Panc1 (cell line): ENCODE measurements around the gene DCC. TPM values are rescaled to one million over a fixed set of nuclear protein-coding genes. Genes with fewer than 3 reads are reported as not detected.

Experiments
- ATAC-seq: fragments of 200-7000 bp; cut with Tn5 transposase; 2 replicates; pipeline ENCODE4 v1.9.1; 2020; ENCODE audit warnings: mild to moderate bottlenecking, moderate library complexity
- BruUV-seq: library from RNA; stranded (reverse); fragments of 400-500 nt; replicated peaks from 2 replicates; lab custom pipeline; 2021; lab: Mats Ljungman, UMichigan
- CTCF ChIA-PET: fragments of 300-600 bp; sonication (Branson Sonifier 250); formaldehyde crosslinking; loops from one replicate; lab custom pipeline; 2022; ENCODE audit warnings: antibody characterized with exemption; lab: Charles Lee
- POLR2A ChIA-PET: fragments of 300-600 bp; sonication (Branson Sonifier 250); formaldehyde crosslinking; loops from one replicate; lab custom pipeline; 2022; ENCODE audit warnings: antibody characterized with exemption; lab: Charles Lee
- DNase-seq: peaks from one replicate; pipeline ENCODE4 v3.0.0-alpha.2; 2010; ENCODE audit warnings: low read depth, low spot score
- H3K27ac ChIP-seq: 2 replicates; pipeline ENCODE4 v1.5.1; 2011; ENCODE audit warnings: mild to moderate bottlenecking, low read length, inconsistent platforms
- H3K27me3 ChIP-seq: fragments of 200-500 bp; sonication (Bioruptor generic); 2 replicates; pipeline ENCODE4 v1.6.0; 2014; ENCODE audit warnings: low read length, inconsistent platforms; ENCODE audit not compliant: control insufficient read depth, insufficient read depth
- H3K36me3 ChIP-seq: fragments of 200-500 bp; sonication (Bioruptor generic); 2 replicates; pipeline ENCODE4 v1.5.1; 2014; ENCODE audit warnings: inconsistent platforms, mild to moderate bottlenecking, low read length, moderate library complexity; ENCODE audit not compliant: control insufficient read depth, insufficient read depth
- H3K4me1 ChIP-seq: 2 replicates; pipeline ENCODE4 v1.5.1; 2011; ENCODE audit warnings: inconsistent platforms, mild to moderate bottlenecking, low read length, moderate library complexity; ENCODE audit not compliant: control insufficient read depth, insufficient read depth
- H3K4me3 ChIP-seq, 2 experiments: 2 replicates each; pipeline ENCODE4 v1.5.1; 2011 to 2012; ENCODE audit warnings: low read depth in 2 of 2, low read length in 2 of 2, mild to moderate bottlenecking in 2 of 2, inconsistent platforms in 1 of 2, moderate library complexity in 1 of 2
- H3K9me3 ChIP-seq: fragments of 200-500 bp; sonication (Bioruptor generic); 2 replicates; pipeline ENCODE4 v1.5.1; 2014; ENCODE audit warnings: low read depth, mild to moderate bottlenecking, inconsistent platforms, low read length, moderate library complexity; ENCODE audit not compliant: control insufficient read depth, insufficient read depth
- CTCF ChIP-seq: fragments of 450-650 bp; IDR thresholded peaks from 2 replicates; pipeline ENCODE4 v1.5.1; 2017; ENCODE audit warnings: mild to moderate bottlenecking
- POLR2AphosphoS5 ChIP-seq: IDR thresholded peaks from 2 replicates; pipeline ENCODE4 v1.6.1; 2012; ENCODE audit warnings: mild to moderate bottlenecking, low read depth, low read length, moderate library complexity
- REST ChIP-seq, 2 experiments: IDR thresholded peaks; 2 replicates each; pipeline ENCODE4 v1.6.1; 2011 to 2012; ENCODE audit warnings: low read depth in 2 of 2, control low read depth in 1 of 2, low read length in 1 of 2, mild to moderate bottlenecking in 1 of 2, moderate library complexity in 1 of 2; ENCODE audit not compliant: insufficient read depth in 1 of 2
- SIN3A ChIP-seq: IDR thresholded peaks from 2 replicates; pipeline ENCODE4 v1.6.1; 2012; ENCODE audit warnings: low read depth, mild to moderate bottlenecking, low read length, moderate library complexity, borderline replicate concordance; ENCODE audit not compliant: insufficient read depth
- TCF7L2 ChIP-seq: IDR thresholded peaks from 2 replicates; pipeline ENCODE4 v1.6.1; 2011; ENCODE audit warnings: mild to moderate bottlenecking, low read depth, low read length, inconsistent platforms
- in situ Hi-C: cut with HindIII; loops from 2 replicates; pipeline ENCODE4 v1.10.0; 2016; ENCODE audit warnings: low sequenced_read_pairs, low pct_unique_long_range_greater_than_20kb
- intact Hi-C: fragments of 100-400 bp; cut with micrococcal nuclease; formaldehyde crosslinking; loops from one replicate; pipeline ENCODE4 v1.10.0; 2022; ENCODE audit not compliant: unreplicated experiment
- total RNA-seq: library from RNA; stranded (reverse); gene quantifications from one replicate; pipeline ENCODE4 v1.2.1, GENCODE V29; 2021; ENCODE audit not compliant: unreplicated experiment

Gene DCC
- total RNA-seq, 1 experiment from 2014 or later = not detected

GRCh38 chr18:53283708-53284107, 943.7 kb downstream of the DCC start:
- Histone ChIP-seq H3K27me3 (no peaks in the 10 kb centered on the region), H3K36me3 (no peaks in the 10 kb centered on the region), H3K27ac (no peak overlapping the region), H3K9me3 (no peaks in the 10 kb centered on the region), H3K4me3 (no peak overlapping the region), H3K4me1 (no peaks in the 10 kb centered on the region)
- in situ Hi-C loops (no loop called here), intact Hi-C loops (no loop called here)
- TF ChIP-seq SIN3A (no peak), REST (IDR thresholded peaks at IDR 0.05; ENCODE audit: insufficient read depth in 1 of 2, low read depth in 2 of 2, low read length in 1 of 2) (no peak), TCF7L2 (no peak), CTCF (no peak), POLR2AphosphoS5 (no peak)
- CTCF ChIA-PET = no interaction called here
- no TSS peak for BruUV-seq
- POLR2A ChIA-PET = no interaction called here
- ATAC-seq = no peak
- DNase-seq = no peak

- CTCF ChIA-PET = no interaction called here
- Histone ChIP-seq H3K9me3 (no peaks in the 10 kb centered on the region), H3K27me3 (no peaks in the 10 kb centered on the region), H3K4me1 (no peaks in the 10 kb centered on the region), H3K27ac (no peak overlapping the region), H3K4me3 (no peak overlapping the region), H3K36me3 (no peaks in the 10 kb centered on the region)
- BruUV-seq = no TSS peak
- POLR2A ChIA-PET = no interaction called here
- in situ Hi-C loops = no loop called here
- ATAC-seq (no peak), DNase-seq (no peak)
- intact Hi-C loops = no loop called here
- no peak for TF ChIP-seq REST (IDR thresholded peaks at IDR 0.05; ENCODE audit: insufficient read depth in 1 of 2, low read depth in 2 of 2, low read length in 1 of 2)
- TF ChIP-seq TCF7L2 = no peak
- TF ChIP-seq POLR2AphosphoS5 = no peak
- TF ChIP-seq SIN3A = no peak
- TF ChIP-seq CTCF = no peak
Observed at GRCh38 chr18:53305461-53305860, 965.5 kb downstream of the DCC start.
